Chondrocyte (in vitro differentiated cells): Measurements from ENCODE around the gene PPP1R9A. TPM values are rescaled to one million over a fixed set of nuclear protein-coding genes. Genes with fewer than 3 reads are reported as not detected.

Experiments used
- DNase-seq: peaks from one replicate; pipeline ENCODE4 v3.0.0; 2021; ENCODE audit warnings: mixed read lengths, low spot score
- H3K27ac Mint-ChIP-seq: one replicate; pipeline ENCODE4 v1.8.0; 2021; ENCODE audit warnings: mild to moderate bottlenecking, moderate library complexity, mixed read lengths; ENCODE audit not compliant: unreplicated experiment
- H3K27me3 Mint-ChIP-seq: 2 replicates; pipeline ENCODE4 v1.8.0; 2021; ENCODE audit warnings: low read depth, mixed read lengths
- H3K36me3 Mint-ChIP-seq: 2 replicates; pipeline ENCODE4 v1.8.0; 2021; ENCODE audit warnings: low read depth, mixed read lengths
- H3K4me1 Mint-ChIP-seq: 2 replicates; pipeline ENCODE4 v1.8.0; 2021; ENCODE audit warnings: low read depth, mild to moderate bottlenecking, mixed read lengths
- H3K4me3 Mint-ChIP-seq: one replicate; pipeline ENCODE4 v1.8.0; 2021; ENCODE audit warnings: mild to moderate bottlenecking, moderate library complexity, mixed read lengths; ENCODE audit not compliant: unreplicated experiment
- H3K9me3 Mint-ChIP-seq: 2 replicates; pipeline ENCODE4 v1.8.0; 2021; ENCODE audit warnings: low read depth, mixed read lengths
- CTCF ChIP-seq: fragments of 200-600 bp; sonication (generic); IDR thresholded peaks from 2 replicates; pipeline ENCODE4 v1.5.0; 2021; ENCODE audit warnings: antibody characterized with exemption, mild to moderate bottlenecking, moderate library complexity
- total RNA-seq: library from RNA; stranded (reverse); gene quantifications from 3 replicates; pipeline ENCODE4 v1.2.1, GENCODE V29; 2021

PPP1R9A gene
- total RNA-seq, 1 donor from 2014 or later: 4.1 TPM

- Mint-ChIP-seq H3K4me1 (peaks cover 3% of the 10 kb centered on the region), H3K27ac (no peak overlapping the region), H3K9me3 (no peaks in the 10 kb centered on the region), H3K4me3 (no peak overlapping the region), H3K27me3 (no peaks in the 10 kb centered on the region), H3K36me3 (no peaks in the 10 kb centered on the region)
- no peak for TF ChIP-seq CTCF
- DNase-seq: no peak
Measured at GRCh38 chr7:95088536-95089215, 181.3 kb downstream of the PPP1R9A start.

- no peak overlapping the region for H3K4me3 Mint-ChIP-seq
- no peaks in the 10 kb centered on the region for H3K27me3 Mint-ChIP-seq
- no peak for DNase-seq
- TF ChIP-seq CTCF: no peak
- H3K4me1 Mint-ChIP-seq: peaks cover 3% of the 10 kb centered on the region
- H3K9me3 Mint-ChIP-seq: no peaks in the 10 kb centered on the region
- H3K36me3 Mint-ChIP-seq: no peaks in the 10 kb centered on the region
- no peak overlapping the region for H3K27ac Mint-ChIP-seq
Measured at GRCh38 chr7:95089414-95090315, 182.3 kb downstream of the PPP1R9A start.

GRCh38 chr7:95092324-95092723 is 184.9 kb downstream of the PPP1R9A start:
- H3K4me3 Mint-ChIP-seq: no peak overlapping the region
- H3K36me3 Mint-ChIP-seq: no peaks in the 10 kb centered on the region
- H3K9me3 Mint-ChIP-seq: no peaks in the 10 kb centered on the region
- TF ChIP-seq CTCF: no peak
- no peak overlapping the region for H3K27ac Mint-ChIP-seq
- H3K27me3 Mint-ChIP-seq: no peaks in the 10 kb centered on the region
- DNase-seq: no peak
- peaks cover 8% of the 10 kb centered on the region for H3K4me1 Mint-ChIP-seq

- DNase-seq: no peak
- peaks cover 4% of the 10 kb centered on the region for H3K4me1 Mint-ChIP-seq
- no peaks in the 10 kb centered on the region for H3K27me3 Mint-ChIP-seq
- no peaks in the 10 kb centered on the region for H3K9me3 Mint-ChIP-seq
- no peak overlapping the region for H3K27ac Mint-ChIP-seq
- no peaks in the 10 kb centered on the region for H3K36me3 Mint-ChIP-seq
- no peak for TF ChIP-seq CTCF
- H3K4me3 Mint-ChIP-seq: no peak overlapping the region
Measured at GRCh38 chr7:95095259-95095965, 188.0 kb downstream of the PPP1R9A start.

GRCh38 chr7:95095966-95096540 is 188.7 kb downstream of the PPP1R9A start:
- Mint-ChIP-seq H3K9me3 (no peaks in the 10 kb centered on the region), H3K27me3 (no peaks in the 10 kb centered on the region), H3K4me3 (no peak overlapping the region), H3K4me1 (peaks cover 4% of the 10 kb centered on the region), H3K36me3 (no peaks in the 10 kb centered on the region), H3K27ac (no peak overlapping the region)
- no peak for TF ChIP-seq CTCF
- no peak for DNase-seq
